PC-3 (cell line): ENCODE measurements around the gene PPP4R4. TPM values are rescaled to one million over a fixed set of nuclear protein-coding genes. Genes with fewer than 3 reads are reported as not detected.

ENCODE experiments used
- ATAC-seq: fragments of 200-7000 bp; cut with Tn5 transposase; 2 replicates; pipeline ENCODE4 v1.9.1; 2020; ENCODE audit warnings: mild to moderate bottlenecking, moderate library complexity
- BruUV-seq: library from RNA; stranded (reverse); fragments of 400-500 nt; replicated peaks from 2 replicates; lab custom pipeline; 2021; lab: Mats Ljungman, UMichigan
- CTCF ChIA-PET: fragments of 300-600 bp; sonication (Branson Sonifier 250); formaldehyde crosslinking; loops from one replicate; lab custom pipeline; 2022; ENCODE audit warnings: antibody characterized with exemption; lab: Charles Lee
- POLR2A ChIA-PET: fragments of 300-600 bp; sonication (Branson Sonifier 250); formaldehyde crosslinking; loops from one replicate; lab custom pipeline; 2022; ENCODE audit warnings: antibody characterized with exemption; ENCODE audit not compliant: unreplicated experiment; lab: Charles Lee
- DNase-seq: peaks from one replicate; pipeline ENCODE4 v3.0.0-alpha.2; 2015
- H2AFZ ChIP-seq: fragments of 300-600 bp; sonication (generic); 2 replicates; pipeline ENCODE4 v1.6.0; 2016; ENCODE audit warnings: antibody characterized with exemption, low read length
- H3F3A ChIP-seq: fragments of 300-600 bp; sonication (generic); one replicate; pipeline ENCODE4 v1.6.0; 2017; ENCODE audit warnings: antibody characterized with exemption, low read length, control low read depth, mild to moderate bottlenecking; ENCODE audit not compliant: unreplicated experiment
- H3K27ac ChIP-seq: fragments of 300-600 bp; sonication (generic); 2 replicates; pipeline ENCODE4 v1.5.1; 2016; ENCODE audit warnings: mild to moderate bottlenecking, low read length
- H3K27me3 ChIP-seq: fragments of 300-600 bp; sonication (generic); 2 replicates; pipeline ENCODE4 v1.6.1; 2016; ENCODE audit warnings: low read length, mixed read lengths
- H3K36me3 ChIP-seq: fragments of 300-600 bp; sonication (generic); 2 replicates; pipeline ENCODE4 v1.6.1; 2016; ENCODE audit warnings: low read depth, mixed run types, low read length, mixed read lengths
- H3K4me1 ChIP-seq: fragments of 300-600 bp; sonication (generic); 2 replicates; pipeline ENCODE4 v1.5.1; 2016; ENCODE audit warnings: low read length; ENCODE audit not compliant: insufficient read depth
- H3K4me2 ChIP-seq: fragments of 300-600 bp; sonication (generic); 2 replicates; pipeline ENCODE4 v1.6.0; 2016; ENCODE audit warnings: low read length
- H3K4me3 ChIP-seq: fragments of 300-600 bp; sonication (generic); 2 replicates; pipeline ENCODE4 v1.5.1; 2016; ENCODE audit warnings: mild to moderate bottlenecking, low read length, mixed read lengths
- H3K79me2 ChIP-seq: fragments of 300-600 bp; sonication (generic); 2 replicates; pipeline ENCODE4 v1.6.1; 2017; ENCODE audit warnings: low read length, mixed read lengths
- H3K9ac ChIP-seq: fragments of 300-600 bp; sonication (generic); 2 replicates; pipeline ENCODE4 v1.6.0; 2016; ENCODE audit warnings: mild to moderate bottlenecking, low read length
- H3K9me2 ChIP-seq: fragments of 300-600 bp; sonication (generic); replicated peaks from 2 replicates; pipeline ENCODE4 v1.6.1; 2016; ENCODE audit warnings: mixed run types, low read length, mixed read lengths
- H3K9me3 ChIP-seq: fragments of 300-600 bp; sonication (generic); 2 replicates; pipeline ENCODE4 v1.6.1; 2016; ENCODE audit warnings: low read length, mixed read lengths
- H4K20me1 ChIP-seq: fragments of 300-600 bp; sonication (generic); 2 replicates; pipeline ENCODE4 v1.6.1; 2016; ENCODE audit warnings: low read length, mixed read lengths
- CTCF ChIP-seq: fragments of 300-600 bp; sonication (generic); conservative IDR thresholded peaks from 2 replicates; pipeline ENCODE4 v1.5.1; 2017; ENCODE audit warnings: antibody characterized with exemption, low read depth, mild to moderate bottlenecking, low read length
- EZH2 ChIP-seq: fragments of 300-600 bp; sonication (generic); IDR thresholded peaks from one replicate; pipeline ENCODE4 v1.6.1; 2017; ENCODE audit warnings: antibody characterized with exemption, mild to moderate bottlenecking, low read length; ENCODE audit not compliant: unreplicated experiment
- EZH2phosphoT487 ChIP-seq: fragments of 300-600 bp; sonication (generic); IDR thresholded peaks from 2 replicates; pipeline ENCODE4 v1.6.1; 2018; ENCODE audit warnings: mild to moderate bottlenecking, antibody characterized with exemption, low read length, borderline replicate concordance
- intact Hi-C: fragments of 100-400 bp; cut with micrococcal nuclease; formaldehyde crosslinking; loops from 2 replicates; pipeline ENCODE4 v1.9.0; 2023
- total RNA-seq: library from RNA; depleted of rRNA; stranded (reverse); fragments of >200 nt; gene quantifications from 2 replicates; pipeline ENCODE4 v1.2.3, GENCODE V29; 2014

The PPP4R4 gene
- total RNA-seq, 1 experiment from 2014 or later, result 0.11 TPM

GRCh38 chr14:94161981-94162380 lies 12.1 kb upstream of the PPP4R4 start:
- no peaks in the 10 kb centered on the region for H3K79me2 ChIP-seq
- H3K27ac ChIP-seq, result no peak overlapping the region
- no peak overlapping the region for H2AFZ ChIP-seq
- no peak overlapping the region for H3K9ac ChIP-seq
- no peaks in the 10 kb centered on the region for H3F3A ChIP-seq
- H4K20me1 ChIP-seq, result no peaks in the 10 kb centered on the region
- ChIA-PET CTCF (no interaction called here), POLR2A (no interaction called here)
- BruUV-seq, result no TSS peak
- no peak for DNase-seq
- peaks cover 36% of the 10 kb centered on the region for H3K27me3 ChIP-seq
- ATAC-seq, result no peak
- no peaks in the 10 kb centered on the region for H3K36me3 ChIP-seq
- TF ChIP-seq EZH2 (no peak), EZH2phosphoT487 (no peak), CTCF (no peak)
- no peak overlapping the region for H3K4me3 ChIP-seq
- no peak overlapping the region for H3K4me2 ChIP-seq
- intact Hi-C loops, result no loop called here
- H3K4me1 ChIP-seq, result no peaks in the 10 kb centered on the region
- no peaks in the 10 kb centered on the region for H3K9me2 ChIP-seq
- no peaks in the 10 kb centered on the region for H3K9me3 ChIP-seq

GRCh38 chr14:94162466-94162865 lies 11.7 kb upstream of the PPP4R4 start:
- no peak for ATAC-seq
- CTCF ChIA-PET, result no interaction called here
- H4K20me1 ChIP-seq, result no peaks in the 10 kb centered on the region

More at GRCh38 chr14:94162466-94162865, 11.7 kb upstream of the PPP4R4 start:
- no peaks in the 10 kb centered on the region for H3K36me3 ChIP-seq
- H3K4me2 ChIP-seq, result no peak overlapping the region
- TF ChIP-seq CTCF (no peak), EZH2 (no peak), EZH2phosphoT487 (no peak)
- H2AFZ ChIP-seq, result no peak overlapping the region
- POLR2A ChIA-PET, result no interaction called here
- H3K9me2 ChIP-seq, result no peaks in the 10 kb centered on the region
- no peak overlapping the region for H3K9ac ChIP-seq
- no TSS peak for BruUV-seq
- intact Hi-C loops, result no loop called here
- no peaks in the 10 kb centered on the region for H3K9me3 ChIP-seq
- H3F3A ChIP-seq, result no peaks in the 10 kb centered on the region
- H3K27me3 ChIP-seq, result peaks cover 36% of the 10 kb centered on the region
- no peak overlapping the region for H3K27ac ChIP-seq
- H3K4me3 ChIP-seq, result no peak overlapping the region
- DNase-seq, result no peak
- no peaks in the 10 kb centered on the region for H3K79me2 ChIP-seq
- H3K4me1 ChIP-seq, result no peaks in the 10 kb centered on the region
